ENCODE results near the gene ZNF398. TPM values are rescaled to one million over a fixed set of nuclear protein-coding genes. Genes with fewer than 3 reads are reported as not detected.

The ZNF398 gene
- polyA plus RNA-seq, 1 donor from 2014 or later, result 8.6 TPM

DNA sequence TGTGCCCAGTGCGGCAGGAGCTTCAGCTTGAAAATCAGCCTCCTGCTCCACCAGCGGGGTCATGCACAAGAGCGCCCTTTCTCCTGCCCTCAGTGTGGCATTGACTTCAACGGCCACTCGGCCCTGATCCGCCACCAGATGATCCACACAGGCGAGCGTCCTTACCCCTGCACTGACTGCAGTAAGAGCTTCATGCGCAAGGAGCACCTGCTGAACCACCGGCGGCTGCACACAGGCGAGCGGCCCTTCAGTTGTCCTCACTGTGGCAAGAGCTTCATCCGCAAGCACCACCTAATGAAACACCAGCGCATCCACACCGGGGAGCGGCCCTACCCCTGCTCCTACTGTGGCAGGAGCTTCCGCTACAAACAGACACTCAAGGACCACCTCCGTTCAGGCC lies 32.0 kb downstream of the ZNF398 start:
- H3K9ac ChIP-seq (ENCODE audit: low read length), result no peak overlapping the region
- H3K9me2 ChIP-seq (ENCODE audit: insufficient read depth, low read length), result no peaks in the 10 kb centered on the region
- no peaks in the 10 kb centered on the region for H3K79me2 ChIP-seq (replicated peaks; ENCODE audit: insufficient read depth, low read length)
- H3K4me2 ChIP-seq (ENCODE audit: low read length), result no peak overlapping the region
- no peak overlapping the region for H3K4me3 ChIP-seq (ENCODE audit: low read length)
- TF ChIP-seq POLR2AphosphoS5 (IDR thresholded peaks at IDR 0.05), result no peak
- TF ChIP-seq, protein P1, sequence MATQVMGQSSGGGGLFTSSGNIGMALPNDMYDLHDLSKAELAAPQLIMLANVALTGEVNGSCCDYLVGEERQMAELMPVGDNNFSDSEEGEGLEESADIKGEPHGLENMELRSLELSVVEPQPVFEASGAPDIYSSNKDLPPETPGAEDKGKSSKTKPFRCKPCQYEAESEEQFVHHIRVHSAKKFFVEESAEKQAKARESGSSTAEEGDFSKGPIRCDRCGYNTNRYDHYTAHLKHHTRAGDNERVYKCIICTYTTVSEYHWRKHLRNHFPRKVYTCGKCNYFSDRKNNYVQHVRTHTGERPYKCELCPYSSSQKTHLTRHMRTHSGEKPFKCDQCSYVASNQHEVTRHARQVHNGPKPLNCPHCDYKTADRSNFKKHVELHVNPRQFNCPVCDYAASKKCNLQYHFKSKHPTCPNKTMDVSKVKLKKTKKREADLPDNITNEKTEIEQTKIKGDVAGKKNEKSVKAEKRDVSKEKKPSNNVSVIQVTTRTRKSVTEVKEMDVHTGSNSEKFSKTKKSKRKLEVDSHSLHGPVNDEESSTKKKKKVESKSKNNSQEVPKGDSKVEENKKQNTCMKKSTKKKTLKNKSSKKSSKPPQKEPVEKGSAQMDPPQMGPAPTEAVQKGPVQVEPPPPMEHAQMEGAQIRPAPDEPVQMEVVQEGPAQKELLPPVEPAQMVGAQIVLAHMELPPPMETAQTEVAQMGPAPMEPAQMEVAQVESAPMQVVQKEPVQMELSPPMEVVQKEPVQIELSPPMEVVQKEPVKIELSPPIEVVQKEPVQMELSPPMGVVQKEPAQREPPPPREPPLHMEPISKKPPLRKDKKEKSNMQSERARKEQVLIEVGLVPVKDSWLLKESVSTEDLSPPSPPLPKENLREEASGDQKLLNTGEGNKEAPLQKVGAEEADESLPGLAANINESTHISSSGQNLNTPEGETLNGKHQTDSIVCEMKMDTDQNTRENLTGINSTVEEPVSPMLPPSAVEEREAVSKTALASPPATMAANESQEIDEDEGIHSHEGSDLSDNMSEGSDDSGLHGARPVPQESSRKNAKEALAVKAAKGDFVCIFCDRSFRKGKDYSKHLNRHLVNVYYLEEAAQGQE (IDR thresholded peaks at IDR 0.05; ENCODE audit: borderline replicate concordance), result no peak
- TF ChIP-seq, protein P2, sequence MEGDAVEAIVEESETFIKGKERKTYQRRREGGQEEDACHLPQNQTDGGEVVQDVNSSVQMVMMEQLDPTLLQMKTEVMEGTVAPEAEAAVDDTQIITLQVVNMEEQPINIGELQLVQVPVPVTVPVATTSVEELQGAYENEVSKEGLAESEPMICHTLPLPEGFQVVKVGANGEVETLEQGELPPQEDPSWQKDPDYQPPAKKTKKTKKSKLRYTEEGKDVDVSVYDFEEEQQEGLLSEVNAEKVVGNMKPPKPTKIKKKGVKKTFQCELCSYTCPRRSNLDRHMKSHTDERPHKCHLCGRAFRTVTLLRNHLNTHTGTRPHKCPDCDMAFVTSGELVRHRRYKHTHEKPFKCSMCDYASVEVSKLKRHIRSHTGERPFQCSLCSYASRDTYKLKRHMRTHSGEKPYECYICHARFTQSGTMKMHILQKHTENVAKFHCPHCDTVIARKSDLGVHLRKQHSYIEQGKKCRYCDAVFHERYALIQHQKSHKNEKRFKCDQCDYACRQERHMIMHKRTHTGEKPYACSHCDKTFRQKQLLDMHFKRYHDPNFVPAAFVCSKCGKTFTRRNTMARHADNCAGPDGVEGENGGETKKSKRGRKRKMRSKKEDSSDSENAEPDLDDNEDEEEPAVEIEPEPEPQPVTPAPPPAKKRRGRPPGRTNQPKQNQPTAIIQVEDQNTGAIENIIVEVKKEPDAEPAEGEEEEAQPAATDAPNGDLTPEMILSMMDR (IDR thresholded peaks at IDR 0.05; ENCODE audit: poor library complexity, severe bottlenecking), result no peak
- no peak for TF ChIP-seq SMC3 (conservative IDR thresholded peaks at IDR 0.05; ENCODE audit: poor library complexity)
- no peak for TF ChIP-seq MXI1 (conservative IDR thresholded peaks at IDR 0.05; ENCODE audit: poor library complexity, severe bottlenecking)
- no peak for TF ChIP-seq EP300 (conservative IDR thresholded peaks at IDR 0.05; ENCODE audit: poor library complexity, severe bottlenecking)
- TF ChIP-seq RAD21 (conservative IDR thresholded peaks at IDR 0.05), result no peak
- no peak for TF ChIP-seq TAF1 (IDR thresholded peaks at IDR 0.05; ENCODE audit: low read depth)
- no peak for TF ChIP-seq EZH2 (IDR thresholded peaks at IDR 0.05; ENCODE audit: borderline replicate concordance, insufficient read depth, low read length, poor library complexity, severe bottlenecking)
- no peaks in the 10 kb centered on the region for H3K9me3 ChIP-seq (ENCODE audit: low read length)
- H3K36me3 ChIP-seq (ENCODE audit: insufficient read depth, low read length), result no peaks in the 10 kb centered on the region
- no peak overlapping the region for H3K27ac ChIP-seq (ENCODE audit: low read length)
- no peaks in the 10 kb centered on the region for H4K20me1 ChIP-seq (ENCODE audit: insufficient read depth)
- H3K27me3 ChIP-seq (ENCODE audit: insufficient read depth, low read depth, low read length), result no peaks in the 10 kb centered on the region
- no peak overlapping the region for H2AFZ ChIP-seq (ENCODE audit: low read depth, low read length)
- no peaks in the 10 kb centered on the region for H3F3A ChIP-seq (ENCODE audit: insufficient read depth, low read length, poor library complexity, severe bottlenecking)

DNA sequence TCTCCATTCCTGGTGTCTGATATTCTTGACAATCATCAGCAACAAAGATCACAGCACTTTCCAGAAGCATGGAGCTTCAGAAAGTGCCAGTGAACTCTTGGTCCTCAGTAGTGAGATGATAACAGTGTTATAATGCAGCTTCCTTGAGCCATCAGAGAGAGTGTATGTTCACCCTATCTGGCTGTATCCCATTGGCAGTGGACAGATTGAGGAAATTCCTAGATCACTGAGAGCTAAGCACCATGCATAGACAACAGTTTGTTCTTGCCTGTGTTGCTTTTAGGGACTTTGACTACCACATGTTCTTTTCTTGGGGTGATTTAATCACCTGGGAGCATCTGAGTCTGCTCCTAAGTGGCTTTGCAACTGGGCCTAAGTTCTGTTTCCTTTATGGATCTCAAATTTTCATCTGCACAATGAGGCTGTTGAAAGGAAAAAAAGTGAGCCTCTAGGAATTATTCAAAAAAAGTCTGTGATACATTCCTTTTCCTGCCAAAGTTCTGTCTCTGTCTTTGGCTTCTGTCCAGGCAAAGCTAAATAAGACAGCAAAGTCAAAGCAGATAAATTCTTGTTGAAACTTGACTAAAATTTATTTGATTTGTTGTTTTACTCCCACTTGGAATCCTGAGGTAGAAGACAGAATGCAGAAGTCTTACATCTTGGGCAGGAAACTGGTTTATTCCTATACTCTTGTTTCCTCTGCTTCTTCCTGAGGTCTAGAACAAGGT lies 33.6 kb downstream of the ZNF398 start:
- no peaks in the 10 kb centered on the region for H4K20me1 ChIP-seq (ENCODE audit: insufficient read depth)
- H3K9me3 ChIP-seq (ENCODE audit: low read length), result no peaks in the 10 kb centered on the region
- TF ChIP-seq EZH2 (IDR thresholded peaks at IDR 0.05; ENCODE audit: borderline replicate concordance, insufficient read depth, low read length, poor library complexity, severe bottlenecking) (no peak), RAD21 (conservative IDR thresholded peaks at IDR 0.05) (no peak), MXI1 (conservative IDR thresholded peaks at IDR 0.05; ENCODE audit: poor library complexity, severe bottlenecking) (no peak), TAF1 (IDR thresholded peaks at IDR 0.05; ENCODE audit: low read depth) (no peak), POLR2AphosphoS5 (IDR thresholded peaks at IDR 0.05) (no peak), EP300 (conservative IDR thresholded peaks at IDR 0.05; ENCODE audit: poor library complexity, severe bottlenecking) (no peak), SMC3 (conservative IDR thresholded peaks at IDR 0.05; ENCODE audit: poor library complexity) (no peak)
- TF ChIP-seq, protein P2 (IDR thresholded peaks at IDR 0.05; ENCODE audit: poor library complexity, severe bottlenecking), result no peak
- TF ChIP-seq, protein P1 (IDR thresholded peaks at IDR 0.05; ENCODE audit: borderline replicate concordance), result no peak
- H3K79me2 ChIP-seq (replicated peaks; ENCODE audit: insufficient read depth, low read length), result no peaks in the 10 kb centered on the region
- H3F3A ChIP-seq (ENCODE audit: insufficient read depth, low read length, poor library complexity, severe bottlenecking), result no peaks in the 10 kb centered on the region
- no peak overlapping the region for H3K27ac ChIP-seq (ENCODE audit: low read length)
- H3K27me3 ChIP-seq (ENCODE audit: insufficient read depth, low read depth, low read length), result no peaks in the 10 kb centered on the region
- no peak overlapping the region for H3K4me2 ChIP-seq (ENCODE audit: low read length)
- H2AFZ ChIP-seq (ENCODE audit: low read depth, low read length), result no peak overlapping the region
- H3K9me2 ChIP-seq (ENCODE audit: insufficient read depth, low read length), result no peaks in the 10 kb centered on the region
- H3K36me3 ChIP-seq (ENCODE audit: insufficient read depth, low read length), result no peaks in the 10 kb centered on the region
- H3K9ac ChIP-seq (ENCODE audit: low read length), result no peak overlapping the region
- H3K4me3 ChIP-seq (ENCODE audit: low read length), result no peak overlapping the region
